ENCODE measurements around the gene SMAD2. TPM values are rescaled to one million over a fixed set of nuclear protein-coding genes. Genes with fewer than 3 reads are reported as not detected.

The SMAD2 gene
- total RNA-seq, 4 donors from 2014 or later = 54.5 to 105 (median 83.6) TPM

- intact Hi-C loops (cut with DNase I; ENCODE audit: low total_unique reads) = no loop called here
- H3K4me3 ChIP-seq (ENCODE audit: low read depth, poor library complexity, severe bottlenecking) = no peak overlapping the region
- no peak for TF ChIP-seq POLR2A (IDR thresholded peaks at IDR 0.05)
- TF ChIP-seq, protein P1, sequence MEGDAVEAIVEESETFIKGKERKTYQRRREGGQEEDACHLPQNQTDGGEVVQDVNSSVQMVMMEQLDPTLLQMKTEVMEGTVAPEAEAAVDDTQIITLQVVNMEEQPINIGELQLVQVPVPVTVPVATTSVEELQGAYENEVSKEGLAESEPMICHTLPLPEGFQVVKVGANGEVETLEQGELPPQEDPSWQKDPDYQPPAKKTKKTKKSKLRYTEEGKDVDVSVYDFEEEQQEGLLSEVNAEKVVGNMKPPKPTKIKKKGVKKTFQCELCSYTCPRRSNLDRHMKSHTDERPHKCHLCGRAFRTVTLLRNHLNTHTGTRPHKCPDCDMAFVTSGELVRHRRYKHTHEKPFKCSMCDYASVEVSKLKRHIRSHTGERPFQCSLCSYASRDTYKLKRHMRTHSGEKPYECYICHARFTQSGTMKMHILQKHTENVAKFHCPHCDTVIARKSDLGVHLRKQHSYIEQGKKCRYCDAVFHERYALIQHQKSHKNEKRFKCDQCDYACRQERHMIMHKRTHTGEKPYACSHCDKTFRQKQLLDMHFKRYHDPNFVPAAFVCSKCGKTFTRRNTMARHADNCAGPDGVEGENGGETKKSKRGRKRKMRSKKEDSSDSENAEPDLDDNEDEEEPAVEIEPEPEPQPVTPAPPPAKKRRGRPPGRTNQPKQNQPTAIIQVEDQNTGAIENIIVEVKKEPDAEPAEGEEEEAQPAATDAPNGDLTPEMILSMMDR (IDR thresholded peaks at IDR 0.05) = no peak
- 92% methylated on average over 5 of the region's 5 CpGs for WGBS, 2 donors
- no peak for DNase-seq (ENCODE audit: low spot score in 2 of 2)
Measured at GRCh38 chr18:47899107-47899840, 31.2 kb downstream of the SMAD2 start.

DNA sequence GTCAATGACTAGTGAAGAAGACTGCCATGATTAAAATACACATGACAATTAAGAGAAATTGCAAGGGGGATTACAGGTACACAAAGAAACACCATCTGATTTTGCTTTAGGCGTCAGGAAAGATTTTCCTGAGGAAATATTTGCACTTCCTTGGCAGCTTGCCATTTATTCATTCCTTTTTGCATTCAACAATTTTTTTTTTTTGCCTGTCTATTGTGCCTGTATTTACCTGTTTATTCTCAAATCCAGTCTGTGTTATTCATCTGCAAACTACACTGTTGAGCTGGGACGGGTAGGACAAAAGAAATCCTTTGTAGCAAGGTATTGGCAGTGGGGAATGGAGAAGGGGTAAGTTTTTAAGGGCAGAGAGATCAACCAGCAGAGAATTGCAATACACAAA lies 31.8 kb downstream of the SMAD2 start:
- no peak overlapping the region for H3K4me3 ChIP-seq (ENCODE audit: low read depth, poor library complexity, severe bottlenecking)
- intact Hi-C loops (cut with DNase I; ENCODE audit: low total_unique reads) = no loop called here
- TF ChIP-seq, protein P1 (IDR thresholded peaks at IDR 0.05) = no peak
- TF ChIP-seq POLR2A (IDR thresholded peaks at IDR 0.05) = no peak
- WGBS, 2 donors = 75 to 80% methylated on average over 2 of the region's 2 CpGs
- DNase-seq (ENCODE audit: low spot score in 2 of 2) = no peak

GRCh38 chr18:47898055-47898454 lies 32.4 kb downstream of the SMAD2 start:
- no peak for DNase-seq (ENCODE audit: low spot score in 2 of 2)
- intact Hi-C loops (cut with DNase I; ENCODE audit: low total_unique reads) = no loop called here
- H3K4me3 ChIP-seq (ENCODE audit: low read depth, poor library complexity, severe bottlenecking) = no peak overlapping the region

DNA sequence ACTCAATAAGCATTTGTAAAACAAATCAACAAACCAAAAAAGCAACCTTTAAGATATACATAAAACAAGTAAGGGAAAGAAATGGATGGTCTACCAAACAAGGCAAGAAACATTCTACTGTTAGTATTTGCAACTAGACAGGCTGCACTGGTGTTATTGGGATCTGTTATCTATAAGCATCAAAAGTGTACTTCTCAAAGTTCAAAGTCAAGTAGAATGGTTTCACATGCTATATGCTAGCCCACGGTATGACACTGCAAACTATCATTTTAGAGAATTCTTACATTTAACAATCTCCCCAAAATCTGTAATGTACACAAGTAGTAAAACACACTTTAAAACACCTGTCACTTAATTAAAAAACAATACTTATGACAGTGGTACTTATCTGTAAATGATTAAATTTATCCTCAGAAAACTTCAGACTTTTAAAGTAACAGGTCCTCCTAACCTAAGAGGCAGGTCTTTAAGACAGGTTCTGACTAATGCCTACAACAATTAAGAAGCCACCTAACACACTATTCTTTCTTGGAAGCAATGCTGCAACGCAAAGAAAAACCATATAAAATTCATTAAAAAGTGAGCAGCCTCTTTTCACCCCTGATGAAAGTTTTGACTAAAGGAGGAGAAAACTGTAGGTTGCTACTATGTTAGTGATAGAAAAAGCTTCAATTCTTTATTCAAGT lies 34.8 kb downstream of the SMAD2 start:
- no peak overlapping the region for H3K4me3 ChIP-seq (ENCODE audit: low read depth, poor library complexity, severe bottlenecking)
- WGBS, 2 donors = 88 to 90% methylated on average over 2 of the region's 2 CpGs

More at GRCh38 chr18:47898055-47898454, 32.4 kb downstream of the SMAD2 start:
- 42 to 49% methylated on average over 3 of the region's 3 CpGs for WGBS, 2 donors
- TF ChIP-seq POLR2A (IDR thresholded peaks at IDR 0.05) = no peak
- TF ChIP-seq, protein P1 (IDR thresholded peaks at IDR 0.05) = no peak

GRCh38 chr18:47893939-47894699 lies 36.3 kb downstream of the SMAD2 start:
- 91 to 92% methylated on average over 9 of the region's 9 CpGs for WGBS, 2 donors
- intact Hi-C loops (cut with DNase I; ENCODE audit: low total_unique reads) = no loop called here
- no peak overlapping the region for H3K4me3 ChIP-seq (ENCODE audit: low read depth, poor library complexity, severe bottlenecking)
- TF ChIP-seq, protein P1 (IDR thresholded peaks at IDR 0.05) = no peak
- no peak for TF ChIP-seq POLR2A (IDR thresholded peaks at IDR 0.05)
- no peak for DNase-seq (ENCODE audit: low spot score in 2 of 2)

More for the DNA sequence above, 34.8 kb downstream of the SMAD2 start:
- intact Hi-C loops (cut with DNase I; ENCODE audit: low total_unique reads) = no loop called here
- TF ChIP-seq, protein P1 (IDR thresholded peaks at IDR 0.05) = no peak
- no peak for TF ChIP-seq POLR2A (IDR thresholded peaks at IDR 0.05)
- no peak for DNase-seq (ENCODE audit: low spot score in 2 of 2)

All from lower leg skin (tissue), 4 donors.